ENCODE results near the gene MOXD1. TPM values are rescaled to one million over a fixed set of nuclear protein-coding genes. Genes with fewer than 3 reads are reported as not detected.

Gene MOXD1
- total and polyA plus RNA-seq, 4 donors, result 0.25 to 1.2 (median 1.0) TPM; not detected in 1

- H3K4me3 ChIP-seq (ENCODE audit: low read length in 2 of 2), result no peak overlapping the region
- WGBS, 2 donors, result 84% methylated on average over 6 of the region's 6 CpGs
- no peak overlapping the region for H3K27ac ChIP-seq (ENCODE audit: low read depth in 1 of 2, low read length in 2 of 2)
- no peaks in the 10 kb centered on the region for H3K27me3 ChIP-seq (ENCODE audit: control insufficient read depth in 1 of 2, insufficient read depth in 2 of 2, low read length in 1 of 2)
- intact Hi-C loops (cut with DNase I), result no loop called here
- H3K4me1 ChIP-seq (ENCODE audit: control insufficient read depth in 1 of 2, insufficient read depth in 2 of 2, low read length in 2 of 2), result no peaks in the 10 kb centered on the region
- DNase-seq, result no peak
- peaks cover 2% of the 10 kb centered on the region for H3K9me3 ChIP-seq (ENCODE audit: control insufficient read depth, low read length)
- no peak for ATAC-seq (ENCODE audit: low FRiP score)
- H3K36me3 ChIP-seq (ENCODE audit: control insufficient read depth in 1 of 2, insufficient read depth in 2 of 2, low read length in 1 of 2), result no peaks in the 10 kb centered on the region
These were observed 17.1 kb upstream of the MOXD1 start for GRCh38 chr6:132418235-132418965.

GRCh38 chr6:132414761-132415160 is 13.5 kb upstream of the MOXD1 start:
- no peak for ATAC-seq (ENCODE audit: low FRiP score)
- DNase-seq, result no peak
- intact Hi-C loops (cut with DNase I), result no loop called here
- Histone ChIP-seq H3K36me3 (ENCODE audit: control insufficient read depth in 1 of 2, insufficient read depth in 2 of 2, low read length in 1 of 2) (no peaks in the 10 kb centered on the region), H3K4me1 (ENCODE audit: control insufficient read depth in 1 of 2, insufficient read depth in 2 of 2, low read length in 2 of 2) (no peaks in the 10 kb centered on the region), H3K27ac (ENCODE audit: low read depth in 1 of 2, low read length in 2 of 2) (no peak overlapping the region), H3K27me3 (ENCODE audit: control insufficient read depth in 1 of 2, insufficient read depth in 2 of 2, low read length in 1 of 2) (no peaks in the 10 kb centered on the region), H3K9me3 (ENCODE audit: control insufficient read depth, low read length) (peaks cover 2% of the 10 kb centered on the region), H3K4me3 (ENCODE audit: low read length in 2 of 2) (no peak overlapping the region)
- WGBS, 2 donors, result 69 to 73% methylated on average over 5 of the region's 5 CpGs

GRCh38 chr6:132414322-132414721 is 13.0 kb upstream of the MOXD1 start:
- DNase-seq (no peak), ATAC-seq (ENCODE audit: low FRiP score) (no peak)
- no peaks in the 10 kb centered on the region for H3K36me3 ChIP-seq (ENCODE audit: control insufficient read depth in 1 of 2, insufficient read depth in 2 of 2, low read length in 1 of 2)
- no peak overlapping the region for H3K27ac ChIP-seq (ENCODE audit: low read depth in 1 of 2, low read length in 2 of 2)
- peaks cover 2% of the 10 kb centered on the region for H3K9me3 ChIP-seq (ENCODE audit: control insufficient read depth, low read length)
- WGBS, 2 donors, result 65 to 68% methylated on average over 6 of the region's 6 CpGs
- H3K27me3 ChIP-seq (ENCODE audit: control insufficient read depth in 1 of 2, insufficient read depth in 2 of 2, low read length in 1 of 2), result no peaks in the 10 kb centered on the region
- no peak overlapping the region for H3K4me3 ChIP-seq (ENCODE audit: low read length in 2 of 2)
- H3K4me1 ChIP-seq (ENCODE audit: control insufficient read depth in 1 of 2, insufficient read depth in 2 of 2, low read length in 2 of 2), result no peaks in the 10 kb centered on the region
- intact Hi-C loops (cut with DNase I), result no loop called here

- DNase-seq (no peak), ATAC-seq (ENCODE audit: low FRiP score) (no peak)
- Histone ChIP-seq H3K27me3 (ENCODE audit: control insufficient read depth in 1 of 2, insufficient read depth in 2 of 2, low read length in 1 of 2) (no peaks in the 10 kb centered on the region), H3K4me3 (ENCODE audit: low read length in 2 of 2) (no peak overlapping the region), H3K4me1 (ENCODE audit: control insufficient read depth in 1 of 2, insufficient read depth in 2 of 2, low read length in 2 of 2) (no peaks in the 10 kb centered on the region), H3K9me3 (ENCODE audit: control insufficient read depth, low read length) (peaks cover 2% of the 10 kb centered on the region), H3K36me3 (ENCODE audit: control insufficient read depth in 1 of 2, insufficient read depth in 2 of 2, low read length in 1 of 2) (no peaks in the 10 kb centered on the region), H3K27ac (ENCODE audit: low read depth in 1 of 2, low read length in 2 of 2) (no peak overlapping the region)
- intact Hi-C loops (cut with DNase I), result no loop called here
- 8 to 22% methylated on average over 1 of the region's 1 CpG for WGBS, 2 donors
These were observed 12.2 kb upstream of the MOXD1 start for GRCh38 chr6:132413499-132413802.

- 62 to 75% methylated on average over 5 of the region's 5 CpGs for WGBS, 2 donors
- H3K36me3 ChIP-seq (ENCODE audit: control insufficient read depth in 1 of 2, insufficient read depth in 2 of 2, low read length in 1 of 2), result no peaks in the 10 kb centered on the region
- intact Hi-C loops (cut with DNase I), result no loop called here
- no peaks in the 10 kb centered on the region for H3K4me1 ChIP-seq (ENCODE audit: control insufficient read depth in 1 of 2, insufficient read depth in 2 of 2, low read length in 2 of 2)
- no peak for ATAC-seq (ENCODE audit: low FRiP score)
- no peak overlapping the region for H3K27ac ChIP-seq (ENCODE audit: low read depth in 1 of 2, low read length in 2 of 2)
- DNase-seq, result no peak
- no peak overlapping the region for H3K4me3 ChIP-seq (ENCODE audit: low read length in 2 of 2)
- peaks cover 2% of the 10 kb centered on the region for H3K9me3 ChIP-seq (ENCODE audit: control insufficient read depth, low read length)
- no peaks in the 10 kb centered on the region for H3K27me3 ChIP-seq (ENCODE audit: control insufficient read depth in 1 of 2, insufficient read depth in 2 of 2, low read length in 1 of 2)
These were observed 11.6 kb upstream of the MOXD1 start for GRCh38 chr6:132412656-132413498.

GRCh38 chr6:132411296-132411695 is 10.0 kb upstream of the MOXD1 start:
- ATAC-seq (ENCODE audit: low FRiP score) (no peak), DNase-seq (no peak)
- Histone ChIP-seq H3K4me1 (ENCODE audit: control insufficient read depth in 1 of 2, insufficient read depth in 2 of 2, low read length in 2 of 2) (no peaks in the 10 kb centered on the region), H3K9me3 (ENCODE audit: control insufficient read depth, low read length) (peaks cover 2% of the 10 kb centered on the region), H3K36me3 (ENCODE audit: control insufficient read depth in 1 of 2, insufficient read depth in 2 of 2, low read length in 1 of 2) (no peaks in the 10 kb centered on the region), H3K4me3 (ENCODE audit: low read length in 2 of 2) (no peak overlapping the region), H3K27me3 (ENCODE audit: control insufficient read depth in 1 of 2, insufficient read depth in 2 of 2, low read length in 1 of 2) (no peaks in the 10 kb centered on the region), H3K27ac (ENCODE audit: low read depth in 1 of 2, low read length in 2 of 2) (no peak overlapping the region)
- 79 to 81% methylated on average over 4 of the region's 4 CpGs for WGBS, 2 donors
- intact Hi-C loops (cut with DNase I), result no loop called here

- ATAC-seq (ENCODE audit: low FRiP score) (no peak), DNase-seq (no peak)
- Histone ChIP-seq H3K27ac (ENCODE audit: low read depth in 1 of 2, low read length in 2 of 2) (no peak overlapping the region), H3K9me3 (ENCODE audit: control insufficient read depth, low read length) (no peaks in the 10 kb centered on the region), H3K4me1 (ENCODE audit: control insufficient read depth in 1 of 2, insufficient read depth in 2 of 2, low read length in 2 of 2) (no peaks in the 10 kb centered on the region), H3K4me3 (ENCODE audit: low read length in 2 of 2) (no peak overlapping the region), H3K27me3 (ENCODE audit: control insufficient read depth in 1 of 2, insufficient read depth in 2 of 2, low read length in 1 of 2) (no peaks in the 10 kb centered on the region), H3K36me3 (ENCODE audit: control insufficient read depth in 1 of 2, insufficient read depth in 2 of 2, low read length in 1 of 2) (no peaks in the 10 kb centered on the region)
- intact Hi-C loops (cut with DNase I), result no loop called here
- WGBS, 2 donors, result 86 to 89% methylated on average over 3 of the region's 3 CpGs
These were observed 9.6 kb upstream of the MOXD1 start for GRCh38 chr6:132410830-132411229.

- no peak for DNase-seq
- Histone ChIP-seq H3K36me3 (ENCODE audit: control insufficient read depth in 1 of 2, insufficient read depth in 2 of 2, low read length in 1 of 2) (no peaks in the 10 kb centered on the region), H3K4me1 (ENCODE audit: control insufficient read depth in 1 of 2, insufficient read depth in 2 of 2, low read length in 2 of 2) (no peaks in the 10 kb centered on the region), H3K4me3 (ENCODE audit: low read length in 2 of 2) (no peak overlapping the region), H3K9me3 (ENCODE audit: control insufficient read depth, low read length) (no peaks in the 10 kb centered on the region), H3K27me3 (ENCODE audit: control insufficient read depth in 1 of 2, insufficient read depth in 2 of 2, low read length in 1 of 2) (no peaks in the 10 kb centered on the region), H3K27ac (ENCODE audit: low read depth in 1 of 2, low read length in 2 of 2) (no peak overlapping the region)
- ATAC-seq (ENCODE audit: low FRiP score), result no peak
- intact Hi-C loops (cut with DNase I), result no loop called here
- 11 to 19% methylated on average over 2 of the region's 2 CpGs for WGBS, 2 donors
These were observed 4.1 kb upstream of the MOXD1 start for GRCh38 chr6:132405143-132405915.

Measured in aorta (tissue), 5 donors.